ENCODE measurements around the gene MANBA.

- TF ChIP-seq EZH2 (IDR thresholded peaks at IDR 0.05; ENCODE audit: insufficient read depth, low read length): no peak
- TF ChIP-seq CTCF (IDR thresholded peaks at IDR 0.05; ENCODE audit: insufficient read depth, low read depth, low read length): no peak
These were observed 159.1 kb downstream of the MANBA start for GRCh38 chr4:102601586-102602227.

Data from astrocyte (in vitro differentiated cells and primary cell).